Activated T-cell treated with anti-CD3 and anti-CD28 coated beads, Interleukin-2, amount 50 U/mL, for 1 hour (primary cell): ENCODE measurements around the gene DYDC1.
"Not testable (repeated sequence)": the region's sequence is repeated elsewhere in the genome, so short reads cannot be mapped to it uniquely, and the experiment has no call there.

ENCODE experiments used
- DNase-seq: peaks from one replicate; pipeline ENCODE4 v3.0.0-alpha.2; 2020

DYDC1 gene

DNA sequence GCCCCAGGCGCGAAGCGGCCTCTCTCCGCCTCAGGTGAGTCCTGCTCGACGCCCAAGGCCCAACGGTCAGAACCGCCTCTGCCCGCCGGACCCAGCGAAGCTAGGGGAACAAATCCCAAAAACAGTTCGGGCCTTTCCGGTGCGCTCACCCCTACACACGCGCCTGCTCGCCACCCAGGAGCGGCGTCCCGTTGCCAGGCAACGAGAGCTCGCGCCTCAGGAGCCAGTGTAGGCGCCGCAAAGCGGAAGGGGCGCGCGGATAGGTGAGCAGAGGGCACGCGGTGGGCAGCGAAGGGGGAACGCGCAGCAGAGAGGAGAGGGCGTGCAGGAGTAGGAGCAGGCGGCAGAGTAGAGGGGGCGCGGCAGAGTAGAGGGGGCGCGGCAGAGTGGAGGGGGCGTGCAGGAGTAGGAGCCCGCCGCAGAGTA, at the start of gene DYDC1, which contains the start of gene DYDC2:
DYDC1 (minus strand) TSS at position 193 of the 426 bp plus-strand sequence. CDS start 4,154 bp downstream, outside the sequence.
DYDC2 (plus strand) TSS at position 219 of the 426 bp plus-strand sequence. CDS start 5,663 bp downstream, outside the sequence.
- DNase-seq: peak; percentile 47

DNA sequence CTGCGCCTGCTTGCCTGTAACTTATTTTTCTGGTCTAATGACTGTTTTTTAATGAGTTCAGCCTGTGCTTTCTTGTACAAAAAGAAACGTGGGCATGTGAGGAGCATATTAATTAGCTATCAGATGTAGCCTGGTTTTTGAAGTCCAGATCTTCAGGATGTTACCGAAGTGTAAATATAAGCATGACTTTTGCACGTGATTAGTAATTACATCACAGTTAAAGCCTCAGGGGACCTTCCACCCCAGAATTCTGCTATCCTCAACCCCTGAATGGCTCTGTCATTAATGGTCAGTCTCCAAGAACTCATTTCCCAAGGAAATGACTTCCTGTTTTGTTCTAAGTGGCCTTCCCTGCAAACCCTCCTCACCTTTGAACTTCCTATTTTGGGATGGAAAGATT, 49.6 kb upstream of the DYDC1 start:
- DNase-seq: no peak

DNA sequence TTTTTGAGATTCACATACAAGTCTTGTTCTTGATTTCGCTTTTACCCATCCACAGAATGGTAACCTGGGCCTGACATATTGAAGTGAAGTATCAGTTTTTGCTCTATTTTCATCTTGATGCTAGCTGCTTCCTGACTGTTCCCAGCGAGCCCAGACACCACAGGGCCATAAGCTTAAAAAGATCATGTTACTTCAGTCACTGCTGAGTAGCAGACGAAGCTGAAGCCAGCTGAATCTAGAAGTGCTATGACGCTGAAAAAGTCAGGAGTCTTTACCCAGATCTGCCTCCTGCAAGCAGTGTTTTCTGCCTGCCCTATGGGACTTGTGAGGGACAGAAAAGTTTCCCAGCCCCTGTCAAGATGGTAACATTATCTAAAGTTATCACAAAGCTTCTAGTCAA, 49.1 kb upstream of the DYDC1 start:
- DNase-seq: no peak

DNA sequence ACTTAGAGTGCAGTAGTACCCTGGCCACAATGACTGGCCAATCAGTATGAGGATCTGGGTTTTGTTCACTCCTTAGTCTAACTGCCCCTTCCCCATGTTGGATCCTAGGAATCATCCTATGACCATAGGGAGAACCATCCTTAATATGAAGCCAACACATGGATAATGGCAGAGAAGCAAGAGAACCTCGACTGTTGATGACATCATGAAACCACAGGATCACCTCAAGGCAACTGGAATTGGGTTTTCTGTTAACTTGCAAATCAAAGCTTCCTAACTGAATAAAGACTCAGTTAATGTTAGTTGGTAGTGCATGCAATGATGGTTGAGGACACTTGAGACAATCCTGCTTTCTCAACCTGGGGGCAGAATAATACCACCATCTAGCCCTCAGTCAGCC, 48.5 kb upstream of the DYDC1 start:
- DNase-seq: no peak

DNA sequence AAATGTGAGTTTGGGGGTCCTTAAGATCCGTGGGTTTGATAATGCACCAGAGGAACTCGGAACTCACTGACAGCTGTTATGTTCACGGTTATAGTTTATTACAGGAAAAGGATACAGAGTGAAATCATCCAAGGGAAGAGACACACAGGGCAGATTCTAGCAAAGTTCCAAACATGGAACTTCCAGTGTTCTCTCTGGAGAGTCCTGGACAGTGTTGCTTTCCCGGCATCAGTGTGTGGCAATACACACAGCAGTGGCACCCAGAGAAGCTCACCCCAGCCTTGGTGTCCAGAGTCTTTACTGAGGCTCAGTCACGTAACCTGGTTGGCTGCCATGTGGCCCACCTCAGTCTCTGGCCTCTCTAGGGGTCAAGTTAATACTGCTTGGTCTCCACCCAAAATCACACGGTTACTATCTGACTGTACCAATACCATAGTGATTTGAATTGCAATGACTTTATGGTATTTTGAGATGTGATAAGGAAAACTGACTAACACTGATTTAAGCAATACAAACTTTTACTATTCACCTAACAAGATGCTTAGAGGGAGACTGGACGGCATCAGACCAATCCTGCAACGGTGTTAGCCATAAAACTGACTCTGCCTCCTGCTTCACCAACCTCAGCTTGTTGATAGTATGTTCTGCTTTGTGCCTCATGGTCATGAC, 43.7 kb upstream of the DYDC1 start:
- no peak for DNase-seq

DNA sequence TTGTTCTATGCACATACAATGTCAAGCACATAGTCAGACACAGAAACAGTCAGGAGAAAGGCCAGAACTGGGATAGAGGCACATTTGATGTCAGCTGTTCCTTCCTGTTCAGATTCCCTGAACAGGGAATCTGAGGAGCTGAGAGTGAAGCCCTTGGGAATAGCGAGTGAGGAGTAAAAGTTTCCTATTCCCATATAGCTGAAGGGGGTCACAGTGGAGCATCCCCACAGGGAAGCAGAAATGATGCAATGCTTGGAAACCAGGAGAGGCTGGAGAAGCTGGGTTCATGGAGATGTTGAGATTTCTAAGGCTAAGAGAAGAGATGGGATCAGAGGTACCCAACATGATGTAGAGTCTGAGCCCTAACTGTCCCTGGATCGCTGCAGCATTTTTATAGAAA, 40.5 kb upstream of the DYDC1 start:
- DNase-seq: no peak

DNA sequence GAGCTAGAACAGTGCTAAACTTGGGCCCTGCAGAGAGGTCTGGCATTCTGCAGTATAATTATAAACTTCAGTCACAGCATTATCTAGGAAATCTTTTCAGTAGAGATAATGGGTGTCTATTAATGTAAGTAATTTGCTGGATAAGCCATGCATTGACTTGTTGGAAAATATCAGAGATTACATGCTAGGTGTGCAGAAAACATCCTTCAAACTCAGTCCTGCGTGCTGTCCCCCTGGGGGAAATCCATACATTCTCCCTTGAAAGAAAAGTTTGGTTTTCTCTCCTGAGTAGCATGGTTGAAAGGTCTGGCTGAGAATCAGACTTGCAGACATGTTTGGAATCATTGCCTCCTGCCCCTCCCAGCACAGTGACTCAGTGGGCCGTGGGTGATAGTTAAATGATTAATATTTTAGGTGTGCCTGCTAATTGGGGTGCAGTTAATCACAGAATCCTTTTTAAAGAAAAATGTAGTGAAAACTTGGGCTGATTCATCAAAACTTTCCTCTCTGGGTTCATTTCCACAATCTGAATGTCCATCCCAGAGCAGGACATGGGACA, 37.9 kb upstream of the DYDC1 start:
- no peak for DNase-seq

DNA sequence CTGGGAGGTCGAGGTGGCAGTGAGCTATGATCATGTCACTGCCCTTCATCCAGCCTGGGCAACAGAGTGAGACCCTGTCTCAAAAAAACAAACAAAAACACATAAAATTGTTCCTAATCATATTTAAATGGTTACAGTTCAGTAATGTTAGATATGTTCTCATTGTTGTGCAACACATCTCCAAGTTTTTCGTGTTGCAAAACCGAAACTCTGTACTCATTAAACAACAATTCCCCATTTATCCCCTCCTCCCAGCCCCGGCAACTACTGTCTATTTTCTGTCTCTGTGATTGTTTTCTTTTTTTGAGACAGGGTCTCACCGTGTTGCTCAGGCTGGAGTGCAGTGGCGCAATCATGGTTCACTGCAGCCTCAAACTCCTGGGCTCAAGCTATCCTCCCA, 35.7 kb upstream of the DYDC1 start:
- DNase-seq: no peak

DNA sequence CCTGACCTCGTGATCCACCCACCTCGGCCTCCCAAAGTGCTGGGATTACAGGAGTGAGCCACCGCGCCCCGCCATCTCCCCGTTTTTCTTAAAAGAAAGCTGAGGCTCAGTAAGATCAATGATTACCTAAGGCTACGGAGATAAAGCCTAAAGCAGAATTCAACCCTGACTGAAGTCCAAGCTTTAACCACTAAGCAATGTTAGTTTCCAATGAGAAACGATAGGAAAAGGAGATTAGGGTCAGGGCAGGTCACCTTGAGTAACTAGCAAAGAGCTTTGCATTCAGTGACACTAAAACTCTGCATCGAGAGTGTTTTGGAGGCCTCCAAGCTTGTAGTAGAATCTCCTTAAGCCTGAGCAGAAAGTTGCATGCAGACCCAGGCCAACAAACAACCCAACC, 34.2 kb upstream of the DYDC1 start:
- DNase-seq: no peak

DNA sequence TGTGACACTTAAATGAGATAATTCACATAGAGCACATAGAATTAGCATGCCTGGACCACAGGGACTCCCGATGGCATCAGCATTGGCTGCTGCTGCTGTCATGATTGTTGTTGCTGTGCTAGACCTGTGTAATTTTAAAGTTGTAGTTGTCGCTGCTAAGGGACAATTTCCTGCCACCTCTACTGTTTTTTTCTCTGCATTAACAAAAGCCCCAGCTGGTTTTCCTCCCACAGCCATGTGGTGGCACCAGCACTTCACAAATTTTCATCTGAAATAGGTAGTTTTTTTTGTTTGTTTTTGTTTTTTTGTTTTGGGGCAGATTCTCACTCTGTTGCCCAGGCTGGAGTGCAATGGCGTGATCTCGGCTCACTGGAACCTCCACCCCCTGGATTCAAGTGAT, 26.4 kb upstream of the DYDC1 start:
- peak; percentile 63 for DNase-seq

DNA sequence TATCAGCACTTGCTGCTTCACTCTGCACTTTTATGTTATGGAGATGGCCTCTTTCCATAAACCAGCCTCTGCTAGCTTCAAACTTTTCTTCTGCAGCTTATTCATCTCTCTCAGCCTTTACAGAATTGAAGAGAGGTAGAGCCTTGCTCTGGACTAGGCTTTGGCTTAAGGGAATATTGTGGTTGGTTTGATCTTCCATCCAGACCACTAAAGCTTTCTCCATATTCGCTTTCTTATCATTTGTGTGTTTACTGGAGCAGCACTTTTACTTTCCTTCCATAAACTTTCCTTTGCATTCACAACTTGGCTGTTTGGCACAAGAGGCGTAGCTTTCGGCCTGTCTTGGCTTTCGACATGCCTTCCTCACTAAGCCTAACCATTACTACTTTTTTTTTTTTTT, 23.6 kb upstream of the DYDC1 start:
- DNase-seq: no peak

DNA sequence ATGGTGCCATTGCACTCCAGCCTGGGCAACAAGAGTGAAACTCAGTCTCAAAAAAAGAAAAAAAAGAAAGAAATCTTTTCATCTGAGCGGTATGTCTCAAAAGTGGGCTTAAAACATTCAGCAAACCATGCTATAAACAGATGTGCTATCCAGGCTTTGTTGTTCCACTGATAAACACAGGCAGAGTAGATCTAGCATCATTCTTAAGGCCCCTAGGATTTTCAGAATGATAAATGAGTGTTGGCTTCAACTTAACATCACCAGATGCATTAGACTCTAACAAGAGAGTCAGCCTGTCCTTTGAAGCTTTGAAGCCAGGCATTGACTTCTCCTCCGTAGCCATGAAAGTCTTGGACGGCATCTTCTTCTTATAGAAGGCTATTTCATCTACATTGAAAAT, 23.1 kb upstream of the DYDC1 start:
- no peak for DNase-seq

DNA sequence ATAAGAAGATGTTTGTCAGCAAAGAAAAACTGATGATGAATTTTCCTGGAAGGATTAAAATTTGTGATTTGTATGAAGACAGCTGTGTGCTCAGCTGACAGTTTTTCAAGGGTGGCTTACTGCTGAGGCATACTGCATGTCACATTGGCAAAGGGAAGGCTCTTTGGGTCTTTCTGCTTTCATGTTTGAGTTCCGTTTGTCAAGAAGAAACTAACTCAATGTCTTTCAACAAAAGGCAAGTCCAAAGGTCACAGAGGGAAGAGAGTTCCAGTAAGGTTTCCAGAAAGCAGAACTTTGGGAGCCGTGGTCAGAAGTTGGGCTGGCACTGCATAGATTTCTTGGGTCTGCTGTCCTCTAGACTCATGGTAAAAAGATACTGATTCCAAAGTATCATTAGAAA, 16.9 kb upstream of the DYDC1 start:
- no peak for DNase-seq

DNA sequence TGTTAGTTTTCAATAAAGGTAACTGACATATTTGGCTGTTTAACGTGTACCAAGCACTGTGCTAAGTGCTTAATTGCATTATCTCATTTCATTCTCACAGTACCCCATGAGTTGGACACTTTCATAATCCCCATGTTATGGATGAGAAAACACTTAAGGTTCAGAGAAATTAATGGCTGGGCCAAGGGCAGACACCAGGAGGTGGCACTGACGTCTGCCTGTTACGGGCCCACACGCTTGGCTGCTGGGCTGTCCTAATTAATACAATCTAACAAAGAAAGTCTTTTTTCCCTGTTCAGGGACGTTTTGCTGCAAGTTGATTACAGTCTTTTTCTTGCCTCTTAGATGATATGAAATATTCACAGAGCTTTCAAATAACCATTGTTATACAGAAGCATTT, 16.1 kb upstream of the DYDC1 start:
- no peak for DNase-seq

DNA sequence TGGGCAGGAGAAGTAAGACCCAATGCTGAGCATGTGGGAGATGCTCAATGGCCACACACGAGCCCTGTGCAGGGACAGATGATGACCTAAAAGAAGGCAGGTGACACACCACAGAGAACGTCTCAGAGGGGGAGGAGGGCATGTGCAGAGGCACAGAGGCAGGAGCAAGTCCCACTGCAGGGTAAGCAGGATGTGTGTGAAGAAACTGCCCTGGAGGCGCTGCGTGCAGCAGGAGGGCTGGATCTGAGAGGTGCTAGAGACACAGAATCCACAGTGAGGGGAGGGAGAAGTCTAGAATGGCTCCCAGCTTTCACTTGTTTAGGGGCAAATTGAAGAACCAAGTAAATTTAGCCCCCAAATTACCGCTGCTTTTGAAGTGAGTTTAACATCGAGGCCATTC, 14.9 kb upstream of the DYDC1 start:
- no peak for DNase-seq

DNA sequence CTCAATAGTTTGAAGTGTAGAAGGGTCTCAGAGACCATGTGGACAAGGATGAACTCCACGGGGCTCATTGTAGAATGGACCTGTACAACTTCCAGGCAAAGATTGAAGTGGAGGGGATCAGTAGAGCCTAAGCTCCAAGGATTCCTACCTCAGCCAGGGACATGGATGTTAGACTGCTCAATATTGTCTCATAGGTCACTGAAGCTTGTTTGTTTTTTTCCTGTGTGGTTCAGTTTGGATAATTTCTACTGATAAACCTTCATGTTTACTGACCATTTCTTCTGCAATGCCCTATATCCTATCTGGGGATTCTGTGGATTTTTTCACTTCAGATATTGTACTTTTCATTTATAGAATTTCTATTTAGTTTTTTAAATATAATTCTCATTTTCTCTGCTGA, 9.0 kb upstream of the DYDC1 start:
- DNase-seq: no peak

DNA sequence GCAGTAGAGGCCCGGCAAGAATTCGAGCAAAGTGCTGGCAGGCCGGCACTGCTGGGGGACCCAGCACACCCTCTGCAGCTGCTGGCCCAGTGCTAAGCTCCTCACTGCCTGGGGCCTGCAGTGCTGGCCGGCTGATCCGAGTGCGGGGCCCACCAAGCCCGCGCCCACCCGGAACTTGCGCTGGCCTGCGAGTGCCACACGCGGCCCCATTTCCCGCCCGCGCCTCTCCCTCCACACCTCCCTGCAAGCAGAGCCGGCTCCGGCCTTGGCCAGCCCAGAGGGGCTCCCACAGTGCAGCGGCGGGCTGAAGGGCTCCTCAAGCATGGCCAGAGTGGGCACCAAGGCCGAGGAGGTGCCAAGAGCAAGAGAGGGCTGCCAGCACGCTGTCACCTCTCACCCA, 3.1 kb upstream of the DYDC1 start:
- no peak for DNase-seq

DNA sequence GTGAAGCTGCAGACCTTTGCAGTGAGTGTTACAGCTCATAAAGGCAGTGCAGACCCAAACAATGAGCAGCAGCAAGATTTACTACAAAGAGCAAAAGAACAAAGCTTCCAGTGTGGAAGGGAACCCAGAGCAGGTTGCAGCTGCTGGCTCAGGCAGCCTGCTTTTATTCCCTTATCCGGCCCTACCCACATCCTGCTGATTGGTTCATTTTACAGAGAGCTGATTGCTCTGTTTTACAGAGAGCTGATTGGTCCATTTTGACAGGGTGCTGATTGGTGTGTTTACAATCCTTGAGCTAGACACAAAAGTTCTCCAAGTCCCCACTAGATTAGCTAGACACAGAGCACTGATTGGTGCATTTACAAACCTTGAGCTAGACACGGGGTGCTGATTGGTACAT, 2.4 kb upstream of the DYDC1 start:
- DNase-seq: not testable (repeated sequence)

DNA sequence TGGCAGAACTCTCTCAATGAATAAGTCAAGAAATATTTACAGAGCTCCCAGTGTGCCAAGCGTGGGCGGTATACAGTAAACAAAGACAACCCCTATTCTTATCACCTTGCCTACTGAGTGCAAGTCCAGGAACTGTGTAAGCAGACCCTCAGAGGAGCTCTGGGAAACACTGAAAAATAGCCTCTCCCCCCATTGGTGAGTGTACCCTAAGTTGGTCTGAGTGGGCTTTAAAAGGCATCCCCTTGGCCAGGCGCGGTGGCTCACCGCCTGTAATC, 1.2 kb upstream of the DYDC1 start:
- DNase-seq: no peak

DNA sequence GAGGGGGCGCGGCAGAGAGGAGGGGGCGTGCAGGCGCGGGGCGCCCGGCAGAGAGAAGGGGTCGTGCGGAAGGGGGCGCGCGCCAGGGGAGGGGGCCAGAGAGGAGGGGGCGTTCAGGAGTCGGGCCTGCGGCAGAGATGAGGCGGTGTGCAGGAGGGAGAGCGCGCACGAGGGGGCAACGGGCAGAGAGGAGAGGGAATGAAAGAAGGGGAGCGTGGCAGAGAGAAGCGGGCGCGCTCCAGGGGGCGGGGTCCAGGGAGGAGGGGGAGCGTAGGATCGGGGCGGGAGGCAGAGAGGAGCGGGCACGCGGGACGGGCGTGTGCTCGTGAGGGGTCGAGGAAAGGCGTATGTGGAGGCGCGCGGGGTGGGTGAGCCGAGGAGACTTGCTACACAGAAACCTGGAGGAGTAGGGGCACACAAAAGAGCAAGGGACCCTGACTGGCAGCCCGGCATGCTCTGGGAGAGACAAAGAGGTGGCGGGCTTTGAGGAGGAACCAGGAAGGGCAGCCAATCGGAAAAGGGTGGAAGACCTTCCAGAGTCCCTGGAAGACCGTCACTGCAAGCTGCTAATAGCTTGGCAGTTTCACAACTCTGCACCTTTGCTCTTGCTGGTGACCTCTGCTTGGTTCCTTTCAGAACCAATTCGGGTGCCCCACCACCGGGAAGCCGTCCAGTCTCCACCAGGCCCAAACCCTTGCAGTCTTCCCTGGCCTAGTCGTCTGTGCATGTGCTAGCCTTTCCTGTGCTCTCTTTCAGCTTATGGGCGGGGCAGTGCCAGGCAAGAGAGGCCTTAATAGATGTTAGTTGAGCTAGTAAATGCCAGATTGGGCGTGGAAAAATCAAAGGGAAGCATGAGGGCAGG, 665 bp upstream of the DYDC1 start:
- no peak for DNase-seq

DNA sequence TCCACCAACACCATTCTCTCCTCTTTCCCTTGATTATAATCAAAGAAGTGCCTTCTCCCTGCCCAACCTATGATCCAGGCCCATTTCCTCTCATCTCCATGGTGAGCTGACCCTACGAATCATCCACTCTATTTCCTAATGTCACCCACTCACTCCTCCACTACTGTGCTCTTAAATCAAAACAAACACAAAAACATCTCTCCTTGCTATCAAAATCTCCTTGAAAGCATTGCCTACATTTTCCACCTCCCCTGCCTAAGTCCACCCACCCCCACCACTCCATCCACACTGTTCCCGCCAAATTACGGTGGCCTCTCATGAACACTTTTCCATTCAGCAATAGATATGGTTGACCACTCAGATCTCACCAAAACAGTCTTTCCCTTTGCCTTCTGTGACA, 5.3 kb downstream of the DYDC1 start:
- no peak for DNase-seq

DNA sequence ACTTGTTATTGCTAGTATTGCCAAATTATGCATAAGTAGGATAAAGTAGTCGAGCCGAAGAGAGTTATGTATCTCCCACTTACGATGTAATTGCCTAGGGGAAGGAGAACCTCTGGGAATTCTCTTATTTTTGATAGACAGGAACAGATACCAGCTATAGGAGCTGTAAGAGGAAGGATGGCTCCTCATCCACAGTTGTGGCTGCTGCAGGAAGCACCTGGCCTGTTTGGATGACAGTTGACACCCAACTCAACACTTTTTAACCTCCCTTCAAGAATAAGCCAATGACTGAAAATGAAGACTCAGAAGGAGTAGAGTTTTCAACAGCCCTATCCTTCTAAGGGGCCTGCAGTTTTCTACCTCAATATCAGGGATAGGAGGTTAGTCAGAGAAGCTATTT, 6.3 kb downstream of the DYDC1 start:
- DNase-seq: no peak

DNA sequence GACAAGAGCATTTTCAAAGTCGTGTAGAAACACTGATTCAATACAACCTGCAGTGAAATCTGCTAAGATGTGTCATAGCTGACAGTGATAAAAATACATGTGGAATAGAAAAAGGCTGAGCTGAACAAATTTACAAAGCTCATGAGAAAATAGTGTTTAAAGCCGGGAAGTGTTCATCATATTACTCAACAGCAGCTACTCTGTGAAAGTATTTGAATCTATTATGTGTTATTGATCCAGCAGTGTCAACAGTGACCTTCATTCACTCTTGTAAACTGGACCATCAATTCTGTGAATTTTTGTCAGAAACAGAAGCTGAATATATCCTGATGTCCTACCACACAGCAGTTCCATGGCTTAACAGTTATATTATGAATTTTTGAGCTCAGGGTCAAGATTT, 11.6 kb downstream of the DYDC1 start:
- no peak for DNase-seq

DNA sequence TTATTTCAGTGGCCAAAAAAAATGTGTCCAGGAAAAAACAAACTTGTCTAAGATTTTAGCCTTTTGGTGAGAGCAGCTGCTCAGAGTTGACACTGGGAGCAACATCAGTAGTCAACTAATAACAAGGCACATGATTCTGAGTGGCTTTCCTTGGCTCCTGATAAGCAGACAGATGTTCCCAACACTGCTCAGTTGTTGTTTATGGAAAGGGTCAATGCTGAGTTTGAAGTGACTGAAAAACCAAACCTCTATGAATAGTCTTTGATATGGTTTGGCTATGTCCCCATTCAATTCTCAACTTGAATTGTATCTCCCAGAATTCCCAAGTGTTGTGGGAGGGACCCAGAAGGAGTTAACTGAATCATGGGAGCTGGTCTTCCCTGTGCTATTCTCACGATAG, 12.3 kb downstream of the DYDC1 start:
- no peak for DNase-seq
